Osteoblast (primary cell): Measurements from ENCODE around the gene FSTL4. TPM values are rescaled to one million over a fixed set of nuclear protein-coding genes. Genes with fewer than 3 reads are reported as not detected.

ENCODE experiments used
- DNase-seq: peaks from one replicate; pipeline ENCODE4 v3.0.0; 2011; ENCODE audit warnings: low spot score, mixed read lengths; ENCODE audit not compliant: insufficient read length; ENCODE audit errors: missing footprints
- H2AFZ ChIP-seq: 2 replicates; pipeline ENCODE4 v1.6.0; 2011; ENCODE audit warnings: mild to moderate bottlenecking, low read length
- H3K27ac ChIP-seq: 2 replicates; pipeline ENCODE4 v1.5.1; 2011; ENCODE audit warnings: mild to moderate bottlenecking, low read depth, low read length, moderate library complexity
- H3K27me3 ChIP-seq: 2 replicates; pipeline ENCODE4 v1.6.0; 2012; ENCODE audit warnings: mild to moderate bottlenecking, control low read depth, inconsistent platforms, low read length, moderate library complexity; ENCODE audit not compliant: insufficient read depth
- H3K36me3 ChIP-seq: 2 replicates; pipeline ENCODE4 v1.5.1; 2011; ENCODE audit warnings: mild to moderate bottlenecking, low read length, control low read depth, moderate library complexity; ENCODE audit not compliant: insufficient read depth
- H3K4me1 ChIP-seq: 2 replicates; pipeline ENCODE4 v1.5.1; 2011; ENCODE audit warnings: mild to moderate bottlenecking, low read length, control low read depth, moderate library complexity; ENCODE audit not compliant: insufficient read depth
- H3K4me2 ChIP-seq: 2 replicates; pipeline ENCODE4 v1.6.0; 2011; ENCODE audit warnings: mild to moderate bottlenecking, low read length; ENCODE audit not compliant: insufficient read depth
- H3K4me3 ChIP-seq: fragments of 200-600 bp; sonication (generic); 3 replicates; pipeline ENCODE4 v1.5.1; 2012; ENCODE audit warnings: mild to moderate bottlenecking, low read length, inconsistent platforms; ENCODE audit not compliant: insufficient read depth
- H3K79me2 ChIP-seq: 2 replicates; pipeline ENCODE4 v1.6.0; 2012; ENCODE audit warnings: mild to moderate bottlenecking, low read length, control low read depth, inconsistent platforms; ENCODE audit not compliant: insufficient read depth
- H3K9me3 ChIP-seq: 2 replicates; pipeline ENCODE4 v1.5.1; 2011; ENCODE audit warnings: low read depth, low read length, control low read depth
- H4K20me1 ChIP-seq: 2 replicates; pipeline ENCODE4 v1.6.0; 2012; ENCODE audit warnings: mild to moderate bottlenecking, low read length, control low read depth; ENCODE audit not compliant: insufficient read depth
- CTCF ChIP-seq: IDR thresholded peaks from 2 replicates; pipeline ENCODE4 v1.5.1; 2011; ENCODE audit warnings: mild to moderate bottlenecking, low read depth, low read length, moderate library complexity; ENCODE audit errors: extremely low read depth
- total RNA-seq: library from RNA; depleted of rRNA; stranded (reverse); fragments of >200 nt; gene quantifications from 2 replicates; pipeline ENCODE4 v1.2.3, GENCODE V29; 2012

FSTL4 gene
- total RNA-seq, 1 donor = not detected

GRCh38 chr5:133469846-133470245 lies 142.5 kb downstream of the FSTL4 start:
- H2AFZ ChIP-seq = no peak overlapping the region
- H3K9me3 ChIP-seq = no peaks in the 10 kb centered on the region
- H3K4me1 ChIP-seq = no peaks in the 10 kb centered on the region
- TF ChIP-seq CTCF = no peak
- peaks cover 4% of the 10 kb centered on the region for H3K27me3 ChIP-seq
- H4K20me1 ChIP-seq = no peaks in the 10 kb centered on the region
- no peak for DNase-seq
- H3K36me3 ChIP-seq = no peaks in the 10 kb centered on the region
- no peaks in the 10 kb centered on the region for H3K79me2 ChIP-seq
- no peak overlapping the region for H3K27ac ChIP-seq
- H3K4me3 ChIP-seq = no peak overlapping the region
- H3K4me2 ChIP-seq = no peak overlapping the region

- Histone ChIP-seq H2AFZ (no peak overlapping the region), H3K36me3 (no peaks in the 10 kb centered on the region), H3K4me3 (no peak overlapping the region), H3K4me1 (no peaks in the 10 kb centered on the region), H3K4me2 (no peak overlapping the region), H4K20me1 (no peaks in the 10 kb centered on the region), H3K27ac (no peak overlapping the region), H3K9me3 (no peaks in the 10 kb centered on the region), H3K79me2 (no peaks in the 10 kb centered on the region), H3K27me3 (peaks cover 4% of the 10 kb centered on the region)
- no peak for TF ChIP-seq CTCF
- DNase-seq = no peak
Observed at GRCh38 chr5:133469252-133469651, 143.1 kb downstream of the FSTL4 start.

- no peak for DNase-seq
- Histone ChIP-seq H3K27me3 (peaks cover 4% of the 10 kb centered on the region), H3K36me3 (no peaks in the 10 kb centered on the region), H3K4me1 (no peaks in the 10 kb centered on the region), H3K79me2 (no peaks in the 10 kb centered on the region), H3K9me3 (no peaks in the 10 kb centered on the region), H3K4me3 (no peak overlapping the region), H2AFZ (no peak overlapping the region), H3K4me2 (no peak overlapping the region), H4K20me1 (no peaks in the 10 kb centered on the region), H3K27ac (no peak overlapping the region)
- TF ChIP-seq CTCF = no peak
Observed at GRCh38 chr5:133468596-133468995, 143.7 kb downstream of the FSTL4 start.

GRCh38 chr5:133467826-133468463 lies 144.4 kb downstream of the FSTL4 start:
- no peak overlapping the region for H3K4me2 ChIP-seq

More at GRCh38 chr5:133467826-133468463, 144.4 kb downstream of the FSTL4 start:
- Histone ChIP-seq H3K79me2 (no peaks in the 10 kb centered on the region), H3K4me1 (no peaks in the 10 kb centered on the region), H3K4me3 (no peak overlapping the region), H4K20me1 (no peaks in the 10 kb centered on the region), H3K9me3 (no peaks in the 10 kb centered on the region), H3K27me3 (peaks cover 4% of the 10 kb centered on the region), H3K27ac (no peak overlapping the region), H3K36me3 (no peaks in the 10 kb centered on the region), H2AFZ (no peak overlapping the region)
- no peak for DNase-seq
- TF ChIP-seq CTCF = no peak
